GM21381 (cell line): ENCODE data around the gene VPS51.

Experiments used
- ATAC-seq: cut with Tn5 transposase; IDR thresholded peaks from one replicate; pipeline ENCODE4 v1.9.1; 2021; ENCODE audit warnings: mild to moderate bottlenecking, moderate library complexity; ENCODE audit not compliant: unreplicated experiment

The VPS51 gene

DNA sequence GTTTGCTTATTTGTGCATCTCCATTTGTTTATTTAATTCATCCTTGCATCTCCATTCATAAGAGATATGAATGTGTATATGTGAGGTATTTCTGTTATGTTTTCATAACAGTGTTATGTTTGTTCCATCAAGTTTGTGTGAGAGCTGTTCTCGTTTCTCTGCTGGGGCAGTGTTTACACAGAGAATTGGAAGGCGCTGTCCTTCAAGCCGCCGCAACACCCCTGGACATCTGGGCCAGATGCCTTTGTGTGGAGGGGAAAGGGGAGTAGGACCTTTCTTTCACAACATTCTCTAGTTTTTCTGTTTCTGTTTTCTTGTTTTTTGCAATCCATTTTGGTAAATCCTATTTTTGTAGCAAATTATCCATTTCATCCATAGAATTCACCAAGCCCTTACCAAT, 8.6 kb downstream of the VPS51 start:
- ATAC-seq: no peak

GRCh38 chr11:65107078-65107477, 11.1 kb downstream of the VPS51 start:
- no peak for ATAC-seq

DNA sequence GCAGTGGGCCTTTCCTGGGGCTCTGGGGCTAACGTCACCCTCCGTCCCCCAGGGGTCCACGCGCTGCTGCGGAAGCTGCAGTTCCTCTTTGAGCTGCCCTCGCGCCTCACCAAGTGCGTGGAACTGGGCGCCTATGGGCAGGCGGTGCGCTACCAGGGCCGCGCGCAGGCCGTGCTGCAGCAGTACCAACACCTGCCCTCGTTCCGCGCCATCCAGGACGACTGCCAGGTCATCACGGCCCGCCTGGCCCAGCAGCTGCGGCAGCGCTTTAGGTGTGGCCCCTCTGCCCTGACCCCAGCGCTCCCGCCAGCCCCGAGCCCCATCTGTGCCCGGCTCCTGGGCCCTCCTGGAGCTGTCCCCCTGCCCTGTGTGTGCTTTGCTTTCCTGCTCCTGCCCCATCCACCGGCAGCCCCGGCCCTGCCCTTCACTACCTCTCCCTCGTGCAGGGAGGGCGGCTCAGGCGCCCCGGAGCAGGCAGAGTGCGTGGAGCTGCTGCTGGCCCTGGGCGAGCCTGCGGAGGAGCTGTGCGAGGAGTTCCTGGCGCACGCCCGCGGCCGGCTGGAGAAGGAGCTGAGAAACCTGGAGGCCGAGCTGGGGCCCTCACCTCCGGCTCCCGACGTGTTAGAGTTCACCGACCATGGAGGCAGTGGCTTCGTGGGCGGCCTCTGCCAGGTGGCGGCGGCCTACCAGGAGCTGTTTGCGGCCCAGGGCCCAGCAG, 11.9 kb downstream of the VPS51 start:
- ATAC-seq: no peak

- ATAC-seq: no peak
These were observed 12.6 kb downstream of the VPS51 start for GRCh38 chr11:65108469-65109123.

- no peak for ATAC-seq
These were observed 13.5 kb downstream of the VPS51 start for GRCh38 chr11:65109231-65110198.

DNA sequence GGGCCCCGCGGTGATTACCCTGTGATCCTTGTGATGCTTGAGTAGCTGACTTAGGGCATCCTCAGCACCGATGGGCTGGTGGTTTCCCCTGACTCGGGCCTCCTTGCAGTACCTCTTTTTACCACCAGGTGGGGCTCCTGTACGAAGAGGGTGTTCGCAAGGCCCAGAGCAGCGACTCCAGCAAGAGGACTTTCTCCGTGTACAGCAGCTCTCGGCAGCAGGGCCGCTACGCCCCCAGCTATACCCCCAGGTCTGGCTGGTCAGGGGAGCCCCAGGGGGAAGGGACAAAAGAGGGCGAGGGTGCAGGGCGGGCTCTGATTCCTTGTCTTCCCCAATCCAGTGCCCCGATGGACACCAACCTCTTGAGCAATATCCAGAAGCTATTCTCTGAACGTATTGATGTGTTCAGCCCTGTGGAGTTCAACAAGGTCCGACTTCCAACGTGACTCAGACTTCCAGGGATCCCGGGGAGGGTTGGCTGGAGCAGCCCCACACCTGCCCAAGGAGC, 14.4 kb downstream of the VPS51 start:
- ATAC-seq: no peak

GRCh38 chr11:65111159-65111743, 15.2 kb downstream of the VPS51 start:
- ATAC-seq: no peak

- ATAC-seq: peak; percentile 62
These were observed 15.9 kb downstream of the VPS51 start, which contains the start of gene TM7SF2 for GRCh38 chr11:65111744-65112545. TM7SF2 (plus strand) TSS chr11:65111872; CDS start chr11:65112016, 144 bp downstream.

DNA sequence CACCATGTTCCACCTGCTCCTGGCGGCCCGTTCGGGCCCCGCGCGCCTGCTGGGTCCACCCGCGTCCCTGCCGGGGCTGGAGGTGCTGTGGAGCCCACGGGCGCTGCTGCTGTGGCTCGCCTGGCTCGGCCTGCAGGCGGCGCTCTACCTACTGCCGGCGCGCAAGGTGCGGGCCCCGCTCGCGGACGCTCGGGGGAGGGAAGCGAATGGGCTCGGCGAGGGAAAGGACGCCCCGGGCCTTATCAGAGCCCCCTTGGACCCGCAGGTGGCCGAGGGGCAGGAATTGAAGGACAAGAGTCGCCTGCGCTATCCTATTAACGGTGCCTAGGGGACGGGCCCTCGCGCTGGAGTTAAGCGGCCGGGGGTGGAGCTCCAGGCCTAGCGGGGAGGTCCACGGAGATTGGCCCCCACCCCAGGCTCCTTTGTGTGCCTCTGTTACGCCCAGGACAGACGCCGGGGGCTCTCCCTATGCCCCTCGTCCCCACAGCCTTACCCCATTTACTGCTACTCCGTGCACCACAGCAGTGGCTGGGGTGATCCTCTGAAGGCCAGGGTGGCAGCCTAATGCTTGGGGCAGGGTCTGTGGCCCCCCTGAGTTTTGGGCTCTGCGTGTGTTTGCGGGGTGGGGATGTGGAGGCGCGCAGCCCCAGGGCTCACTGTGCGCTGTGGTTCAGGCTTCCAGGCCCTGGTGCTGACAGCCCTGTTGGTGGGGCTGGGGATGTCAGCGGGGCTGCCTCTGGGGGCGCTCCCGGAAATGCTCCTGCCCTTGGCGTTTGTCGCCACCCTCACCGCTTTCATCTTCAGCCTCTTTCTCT, 16.7 kb downstream of the VPS51 start:
- no peak for ATAC-seq

GRCh38 chr11:65113361-65113756, 17.3 kb downstream of the VPS51 start:
- no peak for ATAC-seq

GRCh38 chr11:65113839-65114238, 17.8 kb downstream of the VPS51 start:
- no peak for ATAC-seq

DNA sequence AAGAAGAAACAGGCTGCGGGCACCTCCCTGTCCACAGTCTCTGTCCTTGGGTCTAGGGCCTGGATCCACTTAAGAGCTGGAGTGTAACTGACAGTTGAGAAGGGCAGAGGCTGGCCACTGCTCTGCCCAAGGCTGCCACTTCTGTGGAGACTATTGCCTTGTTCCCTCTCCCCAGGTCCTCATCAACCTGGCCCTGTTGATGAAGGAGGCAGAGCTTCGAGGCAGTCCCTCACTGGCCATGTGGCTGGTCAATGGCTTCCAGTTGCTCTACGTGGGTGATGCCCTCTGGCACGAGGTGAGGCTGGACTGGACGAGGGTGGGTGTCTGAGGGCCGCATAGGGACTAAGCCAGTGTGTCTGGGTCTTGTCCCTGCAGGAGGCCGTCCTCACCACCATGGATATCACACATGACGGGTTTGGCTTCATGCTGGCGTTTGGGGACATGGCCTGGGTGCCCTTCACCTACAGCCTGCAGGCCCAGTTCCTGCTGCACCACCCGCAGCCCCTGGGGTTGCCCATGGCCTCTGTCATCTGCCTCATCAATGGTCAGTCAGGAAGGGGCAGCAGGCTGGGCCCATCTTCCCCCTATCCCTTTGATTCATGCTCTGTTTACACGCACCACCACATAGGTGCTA, 18.6 kb downstream of the VPS51 start:
- ATAC-seq: no peak

- ATAC-seq: no peak
These were observed 19.5 kb downstream of the VPS51 start for GRCh38 chr11:65115361-65116082.

DNA sequence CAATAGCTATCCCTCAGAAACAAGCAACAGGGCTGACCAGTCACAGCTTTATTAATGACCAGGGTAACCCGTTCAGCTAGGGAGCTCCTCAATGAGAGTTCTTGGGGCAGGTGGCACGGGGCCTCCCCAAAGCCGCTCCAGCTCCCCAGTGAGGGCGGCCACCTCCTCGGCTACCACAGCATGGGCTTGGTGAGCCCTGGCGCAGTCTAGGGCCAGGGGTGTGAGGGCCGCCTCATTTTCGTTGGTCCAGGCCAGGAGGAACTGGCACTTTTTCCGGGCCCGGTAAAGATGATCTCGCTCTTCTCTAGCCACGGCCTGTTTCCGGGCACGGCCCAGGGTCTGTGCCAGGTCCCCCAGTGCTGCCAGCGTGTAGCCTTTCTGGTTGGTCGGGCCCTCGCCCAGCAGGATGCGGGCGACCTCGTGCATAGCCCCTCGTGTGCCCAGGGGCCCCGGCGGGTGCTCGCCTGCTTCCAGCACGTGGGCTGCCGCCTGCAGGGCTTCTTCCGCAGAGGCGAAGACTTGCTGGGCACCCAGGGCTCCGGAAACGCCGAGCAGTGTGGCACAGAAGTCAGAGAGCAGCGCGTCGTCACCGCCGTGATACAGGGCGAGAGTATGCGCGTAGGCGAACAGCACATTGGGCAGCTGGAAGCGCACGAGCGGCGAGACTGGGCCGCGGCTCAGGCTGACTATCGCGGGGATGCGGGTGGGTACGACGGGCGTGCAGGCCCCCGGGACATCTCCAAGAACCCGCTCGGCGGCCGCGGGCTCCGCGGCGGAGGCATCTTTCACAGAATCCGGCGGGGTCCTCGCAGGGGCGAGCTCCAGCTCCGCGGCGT, 20.6 kb downstream of the VPS51 start:
- no peak for ATAC-seq

DNA sequence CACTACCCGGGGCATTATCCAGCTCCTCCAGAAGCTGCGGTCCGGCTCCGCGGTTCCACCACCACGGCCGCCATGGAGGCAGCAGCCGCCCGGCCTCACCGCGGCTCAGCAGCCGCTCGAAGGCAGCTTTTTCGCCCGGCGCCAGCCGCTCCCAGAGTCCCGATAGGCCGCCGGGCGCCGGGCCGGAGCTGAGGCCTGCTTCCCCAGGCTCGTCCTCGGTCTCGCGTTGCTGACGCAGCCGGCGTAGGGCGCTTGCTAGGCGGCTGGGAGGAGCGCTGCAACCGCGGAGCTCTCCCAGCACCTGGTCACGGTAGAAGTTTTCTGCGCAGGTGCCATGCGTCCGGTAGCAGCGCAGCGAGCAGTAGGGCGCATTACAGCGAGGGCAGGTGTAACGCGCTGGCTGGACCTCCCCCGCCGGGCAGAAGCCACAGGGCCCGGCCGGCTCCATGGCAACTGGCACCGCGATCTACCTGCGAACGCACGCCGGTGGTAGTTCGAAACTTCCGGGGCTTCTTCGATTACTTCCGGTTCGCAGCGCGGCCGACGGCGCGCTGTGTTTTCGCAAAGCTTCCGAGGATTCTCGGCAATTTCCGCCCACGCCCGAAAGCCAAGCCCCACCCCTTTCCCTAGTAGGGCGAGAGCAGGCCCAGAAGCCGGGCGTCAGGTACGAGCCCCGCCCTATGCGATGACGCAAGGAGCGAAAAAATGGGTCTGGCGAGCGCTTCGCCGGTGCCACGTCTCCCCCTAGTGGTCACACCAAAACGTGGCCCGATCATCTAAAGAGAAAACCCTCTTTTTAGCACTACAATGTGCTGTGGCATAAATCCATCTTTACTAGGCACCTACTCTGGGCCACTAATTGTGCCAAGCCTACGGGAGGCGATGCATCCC, 21.4 kb downstream of the VPS51 start, which contains the start of gene ZNHIT2:
Gene ZNHIT2, minus strand, starts transcription at position 496 of the 891 bp plus-strand sequence. Its CDS starts 48 bp downstream, at position 448.
- ATAC-seq: peak; percentile 61
